Body of pancreas (tissue), 4 donors: ENCODE measurements around the gene CSPG5.

Source experiments
- CTCF ChIP-seq, 7 experiments: fragments of 450-650 bp in 4 of 7; fragments of 200-600 bp in 3 of 7; sonication (generic) in 3 of 7; IDR thresholded peaks; one replicate each; pipeline ENCODE4 v1.5.1; 2016 to 2019; ENCODE audit warnings: antibody characterized with exemption in 7 of 7
- POLR2A ChIP-seq, 3 donors: fragments of 450-650 bp; IDR thresholded peaks; one replicate each; pipeline ENCODE4 v1.6.1; 2016; ENCODE audit warnings: antibody characterized with exemption in 3 of 3, mild to moderate bottlenecking in 2 of 3

DNA sequence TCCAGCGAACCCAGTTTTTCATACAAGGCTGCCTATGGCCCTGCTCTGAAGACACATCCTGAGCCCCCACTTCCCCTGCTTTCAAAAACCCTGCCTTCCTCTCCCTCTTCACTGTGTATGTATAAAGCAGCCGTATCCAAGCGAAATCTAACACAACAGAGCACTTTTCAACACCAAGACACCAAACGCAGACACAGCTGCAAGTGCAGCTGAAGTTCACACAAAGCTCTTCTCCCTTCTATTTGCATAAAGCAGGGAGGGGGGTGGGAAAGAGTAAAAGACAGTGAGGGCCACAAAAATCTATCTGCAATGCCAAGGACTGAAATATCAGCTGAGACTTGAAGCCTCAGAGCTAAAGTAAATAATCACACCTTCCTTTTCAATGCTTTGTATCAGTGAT is 35.1 kb upstream of the CSPG5 start:
- no peak for TF ChIP-seq CTCF (IDR thresholded peaks at IDR 0.05)
- no peak for TF ChIP-seq POLR2A (IDR thresholded peaks at IDR 0.05)
